ENCODE data around the gene ATG7. TPM values are rescaled to one million over a fixed set of nuclear protein-coding genes. Genes with fewer than 3 reads are reported as not detected.

The ATG7 gene
- total RNA-seq, 1 experiment from 2014 or later = 29.3 TPM

DNA sequence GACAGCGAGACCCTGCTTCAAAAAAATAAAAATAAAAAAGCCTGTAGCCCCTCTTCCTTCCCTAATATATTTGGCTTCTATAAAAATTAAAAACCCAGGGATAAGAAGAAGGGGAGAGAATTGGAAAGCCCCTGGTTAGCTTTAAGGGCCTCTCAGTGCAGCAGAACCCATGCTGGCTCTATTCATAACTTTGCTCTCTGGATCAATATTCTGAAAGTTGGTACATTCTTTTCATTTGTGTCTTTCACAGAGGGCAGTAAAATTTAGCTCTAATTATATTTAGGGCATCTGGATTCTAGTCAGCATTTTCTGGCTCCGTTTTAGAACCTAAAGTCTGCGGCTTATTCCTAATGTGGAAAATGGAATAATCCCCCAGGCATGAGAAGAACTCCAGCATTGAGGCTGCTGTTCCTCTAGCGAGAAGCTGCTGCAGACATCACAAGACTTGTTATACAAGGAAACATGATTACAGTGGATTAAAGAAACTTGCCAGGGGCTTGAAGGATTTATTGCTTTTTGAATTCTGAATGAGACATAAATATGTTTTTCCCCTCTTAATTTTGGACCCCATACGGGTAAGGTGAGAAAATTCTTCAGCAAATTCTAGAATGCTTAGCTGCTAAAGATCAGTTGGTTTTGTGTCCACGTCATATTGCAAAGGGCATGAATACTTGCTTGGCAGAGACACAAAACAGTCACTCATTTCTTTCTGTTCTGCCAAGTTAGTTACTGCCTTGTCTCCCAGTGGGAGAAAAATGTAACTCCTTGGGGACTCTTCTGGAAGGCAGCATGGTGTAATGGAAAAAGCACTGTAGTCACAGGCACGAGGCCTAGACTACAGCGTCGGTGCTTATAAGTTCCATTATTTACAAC is 193.8 kb downstream of the ATG7 start (continued):
- TF ChIP-seq, protein P1, sequence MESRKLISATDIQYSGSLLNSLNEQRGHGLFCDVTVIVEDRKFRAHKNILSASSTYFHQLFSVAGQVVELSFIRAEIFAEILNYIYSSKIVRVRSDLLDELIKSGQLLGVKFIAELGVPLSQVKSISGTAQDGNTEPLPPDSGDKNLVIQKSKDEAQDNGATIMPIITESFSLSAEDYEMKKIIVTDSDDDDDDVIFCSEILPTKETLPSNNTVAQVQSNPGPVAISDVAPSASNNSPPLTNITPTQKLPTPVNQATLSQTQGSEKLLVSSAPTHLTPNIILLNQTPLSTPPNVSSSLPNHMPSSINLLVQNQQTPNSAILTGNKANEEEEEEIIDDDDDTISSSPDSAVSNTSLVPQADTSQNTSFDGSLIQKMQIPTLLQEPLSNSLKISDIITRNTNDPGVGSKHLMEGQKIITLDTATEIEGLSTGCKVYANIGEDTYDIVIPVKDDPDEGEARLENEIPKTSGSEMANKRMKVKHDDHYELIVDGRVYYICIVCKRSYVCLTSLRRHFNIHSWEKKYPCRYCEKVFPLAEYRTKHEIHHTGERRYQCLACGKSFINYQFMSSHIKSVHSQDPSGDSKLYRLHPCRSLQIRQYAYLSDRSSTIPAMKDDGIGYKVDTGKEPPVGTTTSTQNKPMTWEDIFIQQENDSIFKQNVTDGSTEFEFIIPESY (IDR thresholded peaks at IDR 0.05; ENCODE audit: extremely low read depth, insufficient replicate concordance, low read length) = no peak
- TF ChIP-seq JUND (IDR thresholded peaks at IDR 0.05) (no peak), ELF1 (IDR thresholded peaks at IDR 0.05; ENCODE audit: borderline replicate concordance, low read depth) (no peak), ZFX (IDR thresholded peaks at IDR 0.05) (no peak), SRF (IDR thresholded peaks at IDR 0.05; ENCODE audit: low read depth) (no peak)

DNA sequence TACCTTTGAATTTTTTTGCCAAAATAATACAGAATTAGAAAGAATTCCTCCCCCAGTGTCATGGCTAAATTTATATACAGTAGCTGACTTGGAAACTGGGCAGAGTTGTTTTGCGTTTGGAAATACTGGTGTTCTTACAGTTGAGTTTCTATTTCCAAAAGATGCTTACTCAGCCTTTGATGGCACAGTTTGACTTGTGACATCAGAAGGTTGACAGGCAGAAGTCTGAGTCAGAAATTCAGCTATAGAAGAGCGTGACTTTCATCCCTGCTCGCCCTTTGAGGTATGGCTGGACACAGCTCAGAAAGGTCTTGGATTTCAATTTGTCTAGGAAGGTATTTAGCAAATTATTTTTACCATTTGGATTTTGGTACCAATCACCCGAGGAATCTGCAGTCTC is 195.7 kb downstream of the ATG7 start:
- POLR2A ChIA-PET = no interaction called here

More for the DNA sequence above, 195.7 kb downstream of the ATG7 start:
- Histone ChIP-seq H3K79me2 (ENCODE audit: insufficient read depth, low read length) (no peaks in the 10 kb centered on the region), H2AFZ (ENCODE audit: low read depth, low read length, poor library complexity, severe bottlenecking) (no peak overlapping the region), H3K27me3 (ENCODE audit: insufficient read depth, low read length) (no peaks in the 10 kb centered on the region), H3K9me3 (ENCODE audit: control insufficient read depth in 1 of 2, insufficient read depth in 1 of 2, low read depth in 1 of 2, low read length in 2 of 2) (no peaks in the 10 kb centered on the region), H3K4me1 (ENCODE audit: control insufficient read depth in 1 of 2, insufficient read depth in 2 of 2, low read length in 2 of 2) (no peaks in the 10 kb centered on the region), H3K27ac (ENCODE audit: low read depth, low read length) (no peak overlapping the region), H3K4me2 (ENCODE audit: low read length) (no peak overlapping the region), H3K9me2 (ENCODE audit: insufficient read depth) (no peaks in the 10 kb centered on the region), H4K20me1 (ENCODE audit: insufficient read depth) (no peaks in the 10 kb centered on the region), H3K9ac (ENCODE audit: low read length) (no peak overlapping the region), H3K36me3 (ENCODE audit: control insufficient read depth in 1 of 2, insufficient read depth in 2 of 2, low read length in 2 of 2) (no peaks in the 10 kb centered on the region), H3K4me3 (replicated peaks in 1 of 2; ENCODE audit: low read depth in 1 of 2, low read length in 2 of 2) (no peak overlapping the region)
- TF ChIP-seq SP1 (IDR thresholded peaks at IDR 0.05; ENCODE audit: low read depth) (no peak), POLR2AphosphoS5 (IDR thresholded peaks at IDR 0.05; ENCODE audit: low read depth, low read length) (no peak), EGR1 (IDR thresholded peaks at IDR 0.05; ENCODE audit: low read depth) (no peak), TCF7L2 (IDR thresholded peaks at IDR 0.05; ENCODE audit: borderline replicate concordance, extremely low read depth, insufficient read depth, insufficient read length) (no peak)
- TF ChIP-seq, protein P2, sequence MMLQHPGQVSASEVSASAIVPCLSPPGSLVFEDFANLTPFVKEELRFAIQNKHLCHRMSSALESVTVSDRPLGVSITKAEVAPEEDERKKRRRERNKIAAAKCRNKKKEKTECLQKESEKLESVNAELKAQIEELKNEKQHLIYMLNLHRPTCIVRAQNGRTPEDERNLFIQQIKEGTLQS (IDR thresholded peaks at IDR 0.05) = no peak
- intact Hi-C loops (cut with micrococcal nuclease) = no loop called here
- no TSS peak for BruUV-seq (replicated peaks)
- ChIA-PET CTCF (no interaction called here), RAD21 (ENCODE audit: low non-redundant PET in 1 of 2, low total read pairs in 2 of 2, uncharacterized antibody in 2 of 2, unreplicated experiment in 2 of 2) (no interaction called here)
- ATAC-seq (no peak), DNase-seq (ENCODE audit: low read depth, low spot score) (no peak)

Measured in HCT116 (cell line).